Stimulated activated CD4-positive, alpha-beta T cell treated with anti-CD3 and anti-CD28 coated beads, Interleukin-2, amount 100 ng/mL, for 48 hours (primary cell): ENCODE results near the gene MBNL1.

Source experiments
- DNase-seq, 2 donors: peaks; one replicate each; pipeline ENCODE4 v3.0.0-alpha.2; 2020

Gene MBNL1, protein sequence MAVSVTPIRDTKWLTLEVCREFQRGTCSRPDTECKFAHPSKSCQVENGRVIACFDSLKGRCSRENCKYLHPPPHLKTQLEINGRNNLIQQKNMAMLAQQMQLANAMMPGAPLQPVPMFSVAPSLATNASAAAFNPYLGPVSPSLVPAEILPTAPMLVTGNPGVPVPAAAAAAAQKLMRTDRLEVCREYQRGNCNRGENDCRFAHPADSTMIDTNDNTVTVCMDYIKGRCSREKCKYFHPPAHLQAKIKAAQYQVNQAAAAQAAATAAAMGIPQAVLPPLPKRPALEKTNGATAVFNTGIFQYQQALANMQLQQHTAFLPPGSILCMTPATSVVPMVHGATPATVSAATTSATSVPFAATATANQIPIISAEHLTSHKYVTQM

DNA sequence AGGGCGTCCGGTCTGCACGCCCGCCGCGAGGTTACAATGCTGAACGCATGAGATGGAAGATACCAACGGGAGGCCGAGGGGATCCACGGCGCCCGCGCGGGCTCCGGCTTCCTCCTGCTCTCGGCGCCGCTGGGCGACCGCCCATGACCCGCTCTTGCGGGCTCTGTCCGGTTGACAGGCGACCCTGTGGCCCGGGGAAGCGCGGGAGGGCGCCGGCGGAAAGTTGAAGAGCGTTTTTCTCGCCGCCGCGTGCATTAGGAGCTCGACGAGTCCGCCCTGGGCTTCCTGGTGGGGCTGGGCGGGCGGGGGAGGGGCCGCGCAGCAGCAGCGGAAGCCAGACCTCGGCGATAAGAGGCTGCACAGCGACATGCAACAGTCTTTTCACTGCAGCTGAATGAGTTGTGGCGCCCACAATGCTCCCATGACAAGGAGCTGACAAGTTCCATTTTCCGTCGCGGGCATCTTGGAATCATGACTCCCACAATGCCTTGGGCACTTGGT is at the start of gene MBNL1:
Gene MBNL1 (plus strand): TSS at position 375 of the 501 bp plus-strand sequence. CDS start 31,265 bp downstream, outside the sequence.
- DNase-seq, result peak; percentile 67 to 75

DNA sequence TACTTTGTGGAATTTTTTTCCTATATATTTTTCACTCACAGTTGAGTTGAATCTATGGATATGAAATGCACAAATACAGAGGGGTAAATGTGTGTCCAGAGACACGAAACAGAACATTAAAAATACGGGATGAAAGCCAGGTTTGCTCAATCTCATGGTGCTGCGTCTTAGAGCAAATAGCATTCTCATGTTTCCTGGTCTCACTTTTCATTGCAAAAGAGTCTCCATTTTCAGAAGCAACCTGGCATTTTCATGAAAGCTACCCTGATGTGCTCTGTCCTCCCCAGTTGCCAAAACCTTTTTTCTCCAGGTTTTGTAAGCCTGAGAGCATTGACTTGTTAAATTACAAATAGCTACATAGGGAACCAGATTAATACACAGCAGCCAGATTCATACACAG is 49.5 kb upstream of the MBNL1 start:
- DNase-seq, result no peak

DNA sequence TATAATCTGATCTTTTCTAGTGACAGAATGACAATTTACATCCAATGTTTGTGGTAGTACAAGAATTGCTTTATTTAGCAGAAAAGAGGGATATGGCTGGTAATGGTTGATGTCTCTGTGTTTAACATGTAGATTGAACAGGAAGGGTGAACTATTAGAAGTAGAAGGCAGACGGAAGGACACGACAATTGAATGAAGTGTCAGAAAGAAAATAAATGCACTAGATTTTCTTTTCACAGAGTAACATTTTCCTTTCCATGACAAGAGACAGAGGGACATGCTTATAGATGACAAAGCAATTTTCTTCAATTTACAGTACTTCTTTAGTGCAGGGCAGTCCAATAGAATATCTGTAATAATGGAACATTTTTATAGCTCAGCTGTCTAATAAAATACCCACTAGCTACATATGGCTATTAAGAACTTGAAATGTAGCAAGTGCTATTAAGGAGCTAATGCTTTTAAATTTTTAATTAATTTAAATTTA is 48.9 kb upstream of the MBNL1 start:
- DNase-seq, result no peak

DNA sequence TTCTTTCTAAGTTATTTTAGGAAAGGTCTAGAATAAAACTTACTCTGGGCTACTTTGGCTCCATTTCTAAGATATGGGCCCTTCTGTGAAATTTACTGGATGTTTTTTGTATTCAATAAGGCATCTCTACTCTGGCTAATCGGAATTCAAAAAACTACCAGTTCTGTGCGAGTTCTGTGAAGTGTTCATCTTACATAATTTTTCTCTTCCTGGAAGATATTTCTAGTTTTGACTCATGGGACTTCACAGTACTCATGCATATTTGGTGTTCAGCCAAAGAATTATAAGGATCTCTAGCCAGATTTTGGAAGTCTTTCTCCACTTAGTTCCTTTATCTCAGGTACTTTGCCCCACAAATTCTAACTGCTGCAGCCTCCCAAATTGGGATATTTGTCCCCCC is 46.4 kb upstream of the MBNL1 start:
- no peak for DNase-seq

DNA sequence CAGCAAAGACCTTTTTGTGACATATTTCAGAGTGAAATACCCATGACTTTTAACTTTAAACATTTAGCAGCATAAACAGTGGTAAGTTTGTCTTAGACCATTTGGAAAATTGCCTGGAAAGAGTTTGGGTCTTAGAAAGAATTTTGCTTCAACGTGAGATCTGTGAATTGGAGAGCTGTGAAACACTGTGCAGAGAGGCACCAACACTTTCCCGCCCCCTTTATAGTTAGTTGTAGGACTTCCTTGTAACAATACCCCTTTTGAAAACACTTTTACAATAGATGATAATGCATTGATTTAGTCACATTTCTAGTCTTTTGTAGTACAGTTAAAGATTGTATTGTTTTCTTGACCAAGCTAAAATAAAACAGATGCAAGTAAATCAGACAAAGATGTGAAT is 43.5 kb upstream of the MBNL1 start:
- DNase-seq, result no peak

DNA sequence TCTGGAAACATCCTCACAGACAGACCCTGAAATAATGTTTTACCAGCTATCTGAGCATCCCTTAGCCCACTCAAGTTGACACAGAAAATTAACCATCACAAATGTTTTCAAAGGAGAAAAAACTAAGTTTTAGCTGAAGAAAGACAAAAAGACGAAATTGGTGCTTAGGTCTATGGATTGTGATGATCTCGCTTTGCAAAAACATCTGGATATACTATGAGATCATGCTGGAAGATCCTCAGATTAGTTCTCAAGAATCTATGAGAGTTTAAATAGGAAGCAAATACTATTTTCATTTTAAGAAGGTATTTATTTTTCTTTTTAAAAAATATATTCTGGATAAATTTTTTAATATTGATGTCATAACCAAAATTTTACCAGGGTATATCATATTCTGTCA is 42.6 kb upstream of the MBNL1 start:
- no peak for DNase-seq

DNA sequence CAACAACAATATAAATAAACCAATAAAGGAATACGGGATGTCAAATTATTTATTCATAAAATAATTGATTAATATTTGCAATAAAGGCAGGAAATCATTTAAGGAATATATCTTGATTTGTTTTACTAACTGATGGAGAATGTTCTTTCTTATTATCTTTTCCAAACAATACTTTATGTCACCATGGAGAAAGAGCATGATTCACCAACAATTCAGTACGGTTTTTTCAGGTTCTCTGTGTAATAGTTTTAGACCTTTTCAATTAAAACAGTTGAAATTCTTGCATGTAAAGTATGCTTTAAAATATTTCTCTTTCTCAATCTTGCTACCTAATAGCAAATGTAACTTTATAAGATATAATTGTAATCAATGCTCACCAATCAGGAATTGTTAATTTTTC is 41.7 kb upstream of the MBNL1 start:
- DNase-seq, result no peak

DNA sequence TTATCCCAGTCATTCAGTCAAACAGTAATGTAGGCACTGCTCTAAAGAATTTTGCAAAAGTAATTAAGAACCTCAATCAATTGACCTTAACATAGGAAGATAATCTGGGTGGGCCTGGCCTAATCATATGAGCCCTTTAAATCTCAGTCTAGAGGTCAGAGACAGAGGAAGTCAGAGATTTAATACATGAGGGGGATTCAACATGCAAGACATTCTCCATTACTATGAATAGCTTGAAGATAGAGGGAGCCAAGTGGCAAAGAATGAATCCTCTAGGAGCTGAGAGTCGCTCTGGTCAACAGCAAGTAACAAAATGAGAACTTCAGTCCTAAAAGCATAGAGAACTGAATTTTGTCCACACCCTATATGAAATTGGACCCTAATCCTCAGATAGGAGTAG is 39.0 kb upstream of the MBNL1 start:
- DNase-seq, result no peak

DNA sequence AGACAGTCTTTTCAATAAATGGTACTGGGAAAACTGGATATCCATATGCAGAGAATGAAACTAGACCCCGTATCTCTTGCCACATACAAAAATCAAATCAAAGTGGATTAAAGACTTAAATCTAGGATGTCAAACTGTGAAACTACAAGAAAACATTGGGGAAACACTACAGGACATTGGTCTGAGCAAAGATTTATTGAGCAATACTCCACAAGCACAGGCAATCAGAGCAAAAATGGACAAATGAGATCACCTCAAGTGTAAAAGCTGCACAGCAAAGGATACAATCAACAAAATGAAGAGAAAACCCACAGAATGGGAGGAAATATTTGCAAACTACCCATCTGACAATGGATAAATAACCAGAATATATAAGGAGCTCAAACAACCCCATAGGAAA is 38.4 kb upstream of the MBNL1 start:
- DNase-seq, result no peak

DNA sequence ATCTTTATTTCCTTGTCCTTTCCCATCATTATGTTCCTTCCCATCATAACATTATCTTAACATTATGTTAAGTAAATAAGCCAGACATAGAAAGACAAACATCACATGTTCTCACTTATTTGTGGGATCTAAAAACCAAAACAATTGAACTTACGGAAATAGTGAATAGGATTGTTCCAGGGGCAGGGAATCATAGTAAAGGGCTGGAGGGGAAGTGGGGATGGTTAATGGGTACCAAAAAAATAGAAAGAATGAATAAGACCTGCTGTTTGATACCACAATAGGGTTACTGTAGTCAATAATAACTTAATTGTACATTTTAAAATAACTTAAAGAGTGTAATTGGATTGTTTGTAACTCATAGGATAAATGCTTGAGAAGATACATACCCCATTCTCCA is 36.7 kb upstream of the MBNL1 start:
- DNase-seq, result no peak

DNA sequence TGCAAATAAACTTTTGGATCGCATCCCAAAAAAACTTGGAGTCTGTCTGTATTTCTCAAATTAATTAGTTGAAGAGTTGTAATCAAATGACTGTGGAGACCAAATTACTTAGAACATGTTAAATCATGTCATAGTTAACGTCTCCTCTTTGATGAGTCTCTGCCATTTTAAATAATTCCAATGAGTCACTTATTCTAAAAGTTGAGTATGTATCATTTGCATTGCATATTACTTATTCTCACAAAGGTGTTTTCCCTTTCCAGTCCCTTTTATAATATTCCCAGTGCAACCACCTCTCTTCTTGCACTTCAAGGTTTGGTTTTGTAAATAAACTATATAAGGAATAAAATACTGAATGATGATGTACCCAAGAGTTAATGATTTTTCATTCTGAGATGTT is 36.0 kb upstream of the MBNL1 start:
- no peak for DNase-seq

DNA sequence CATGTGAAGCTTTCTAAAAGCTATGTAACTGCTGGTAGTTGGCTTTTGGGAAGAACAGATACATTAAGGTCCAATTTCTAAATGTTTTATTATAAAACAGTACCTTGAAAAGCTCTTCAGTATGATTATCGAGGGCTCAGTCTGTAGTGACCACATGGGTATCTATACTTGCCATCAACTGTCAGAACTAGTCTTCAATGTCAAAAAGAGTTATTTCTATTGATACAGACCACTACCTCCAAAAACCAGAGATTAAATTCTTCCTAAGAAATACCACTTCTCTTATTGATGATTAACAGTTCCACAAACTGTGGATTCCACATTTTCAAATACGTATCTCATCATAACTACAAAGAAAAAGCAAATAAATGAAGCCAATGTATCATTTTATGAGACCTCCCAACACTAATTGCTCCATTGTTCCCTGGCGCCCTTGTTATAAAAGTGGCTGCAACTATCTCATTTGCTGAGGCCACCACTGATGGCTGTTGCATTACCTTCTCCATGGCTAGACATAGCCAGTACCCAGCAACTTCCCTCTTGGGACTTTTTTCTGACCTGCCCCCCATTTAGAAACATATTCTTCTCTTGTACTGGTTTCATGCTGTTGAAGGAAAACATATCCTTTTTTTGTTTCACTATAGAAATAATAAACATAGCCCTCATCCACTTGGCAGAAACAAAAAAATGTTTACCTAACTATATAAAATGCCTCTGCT is 33.9 kb upstream of the MBNL1 start:
- no peak for DNase-seq

DNA sequence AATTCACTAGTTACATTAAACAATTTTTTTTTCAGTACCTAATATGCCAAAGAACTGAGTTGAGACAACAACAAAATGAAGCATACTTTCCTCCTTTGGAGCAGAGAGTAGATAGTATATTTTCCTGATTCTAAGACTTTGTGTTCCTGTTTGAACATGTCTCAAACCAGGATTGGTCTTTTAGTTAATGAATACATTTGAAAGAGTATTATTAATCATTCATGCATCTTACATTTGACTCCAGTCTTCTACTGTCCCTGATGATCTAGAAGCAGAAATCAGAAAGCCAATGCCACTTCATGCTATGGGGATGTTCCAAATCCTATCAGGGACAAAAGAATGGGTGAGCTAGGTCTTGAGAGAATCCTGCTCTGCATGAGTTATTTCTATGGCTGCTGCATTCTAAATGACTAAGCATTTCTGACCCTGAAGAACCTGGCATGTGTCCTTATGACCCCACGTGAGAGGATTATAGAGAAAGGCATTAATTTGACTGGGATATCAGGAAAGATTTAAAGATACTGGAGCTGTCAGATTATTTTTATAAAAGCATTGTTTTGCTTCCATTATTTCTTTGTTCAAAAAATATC is 32.9 kb upstream of the MBNL1 start:
- no peak for DNase-seq

DNA sequence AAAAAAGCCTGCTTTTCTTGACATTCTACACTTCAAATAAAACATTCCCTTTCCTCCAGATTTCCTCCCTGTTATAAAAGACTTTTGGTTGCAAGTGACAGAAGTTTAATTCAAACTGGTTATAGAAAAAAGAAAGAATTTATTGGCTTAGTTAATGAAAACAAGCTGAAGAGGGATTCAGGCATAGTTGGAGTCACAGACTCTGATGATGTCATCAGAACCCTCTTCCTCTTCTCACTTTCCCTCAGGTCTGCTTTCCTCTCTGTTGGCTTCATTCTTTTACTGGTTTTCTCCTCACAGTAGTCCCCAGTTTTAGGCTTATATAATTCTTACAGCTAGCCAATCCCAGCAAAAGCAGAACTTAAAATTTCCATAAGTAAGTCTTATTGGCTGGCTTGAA is 32.0 kb upstream of the MBNL1 start:
- no peak for DNase-seq

DNA sequence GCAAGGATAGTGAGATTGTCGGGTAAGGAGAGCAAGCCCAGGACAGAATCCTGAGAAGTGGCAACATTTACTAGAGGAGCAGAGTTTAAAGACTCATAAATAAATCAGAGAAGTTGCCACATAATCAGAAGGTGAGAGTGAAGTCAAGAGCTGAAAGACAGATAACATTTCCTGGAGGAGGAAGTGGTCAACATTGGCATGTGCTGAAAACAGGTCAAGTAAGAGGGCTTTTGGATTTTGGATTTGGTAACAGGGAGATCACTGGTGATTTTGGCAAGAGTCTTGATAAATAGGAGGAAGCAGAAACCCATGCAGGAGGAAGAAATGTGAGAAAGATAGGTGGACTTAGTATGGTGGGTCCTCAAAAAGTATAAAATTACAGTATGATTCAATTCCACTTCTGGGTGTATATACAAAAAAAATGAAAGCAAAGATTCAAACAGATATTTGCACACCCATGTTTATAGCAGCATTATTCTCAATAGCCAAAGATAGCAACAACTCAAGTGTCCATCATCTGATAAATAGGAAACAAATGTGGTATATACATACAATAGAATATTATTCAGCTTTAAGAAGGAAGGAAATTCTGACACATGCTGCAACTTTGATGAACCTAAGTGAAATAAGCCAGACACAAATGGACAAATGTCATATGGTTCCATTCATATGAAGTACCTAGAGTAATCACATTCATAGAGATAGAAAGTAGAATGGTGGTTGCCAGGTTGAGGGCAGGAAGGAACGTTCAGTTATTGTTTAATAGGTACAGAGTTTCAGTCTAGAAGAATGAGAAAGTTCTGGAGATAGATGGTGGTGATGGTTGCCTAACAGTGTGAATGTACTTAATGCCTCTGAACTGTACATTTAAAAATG is 27.3 kb upstream of the MBNL1 start:
- DNase-seq, result no peak

DNA sequence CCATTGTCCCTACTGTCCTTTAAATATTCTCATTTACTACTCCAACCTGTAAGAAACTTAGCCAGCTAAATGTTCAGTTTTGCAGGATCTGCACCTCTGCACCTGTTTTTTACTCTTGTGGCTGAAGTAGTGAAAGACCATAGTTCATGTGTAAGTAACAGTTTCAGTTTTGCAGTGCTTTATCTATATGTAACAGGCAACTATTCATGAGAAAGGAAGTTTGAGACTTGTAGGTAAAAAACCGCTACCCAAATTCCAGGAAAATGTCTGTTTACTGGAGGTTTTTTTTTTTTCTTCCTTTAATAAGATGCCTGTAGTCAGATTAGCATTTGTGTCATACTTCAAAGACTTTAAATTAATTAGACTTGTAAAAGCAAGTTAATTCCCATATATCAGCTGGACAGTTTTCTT is 25.4 kb upstream of the MBNL1 start:
- DNase-seq, result no peak

DNA sequence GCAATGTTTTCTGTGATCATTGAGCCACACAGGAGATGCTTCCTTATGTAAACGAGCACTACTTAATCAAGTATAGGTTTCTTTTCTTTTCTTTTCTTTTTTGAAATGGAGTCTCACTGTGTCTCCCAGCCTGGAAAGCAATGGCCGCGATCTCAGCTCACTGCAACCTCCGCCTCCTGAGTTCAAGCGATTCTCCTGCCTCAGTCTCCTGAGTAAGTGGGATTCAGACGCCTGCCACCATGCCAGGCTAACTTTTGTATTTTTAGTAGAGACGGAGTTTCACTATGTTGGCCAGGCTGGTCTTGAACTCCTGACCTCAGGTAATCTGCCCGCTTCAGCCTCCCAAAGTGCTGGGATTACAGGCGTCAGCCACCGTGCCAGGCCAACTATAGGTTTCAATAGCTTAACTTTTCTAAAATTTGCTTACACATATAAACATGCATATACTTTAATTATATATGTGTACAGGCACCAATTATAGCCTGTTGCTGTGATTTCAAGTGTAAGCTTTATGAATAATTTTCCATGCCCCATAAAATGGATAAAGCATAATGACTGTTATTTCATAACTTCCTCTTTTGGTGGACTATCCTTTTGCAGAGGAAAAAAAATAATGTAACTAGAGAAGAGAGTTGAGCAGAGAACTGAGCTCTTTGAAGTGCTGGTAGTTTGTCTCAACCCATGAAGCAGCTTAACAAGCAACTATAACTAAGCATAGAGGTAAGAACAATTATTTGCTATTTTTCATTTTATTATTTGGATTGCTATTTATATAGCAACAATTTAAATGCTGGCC is 24.8 kb upstream of the MBNL1 start:
- DNase-seq, result no peak

DNA sequence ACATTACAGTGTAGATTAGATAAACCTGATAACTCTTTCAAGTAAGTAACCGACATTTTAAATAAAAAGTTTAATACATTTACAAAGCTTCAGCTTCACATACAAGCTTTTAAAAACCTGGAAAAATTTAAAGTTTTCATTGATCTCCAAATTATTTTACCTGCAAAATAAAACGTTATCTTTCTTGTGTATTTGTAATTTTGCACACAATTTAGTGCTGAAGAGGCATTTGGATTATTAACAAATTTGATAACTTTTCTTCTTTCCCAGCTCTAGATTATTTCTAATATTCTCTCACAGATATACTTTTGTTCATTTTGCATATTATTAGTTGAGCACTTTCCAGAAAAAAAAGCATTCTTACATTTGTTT is 24.2 kb upstream of the MBNL1 start:
- DNase-seq, result no peak

DNA sequence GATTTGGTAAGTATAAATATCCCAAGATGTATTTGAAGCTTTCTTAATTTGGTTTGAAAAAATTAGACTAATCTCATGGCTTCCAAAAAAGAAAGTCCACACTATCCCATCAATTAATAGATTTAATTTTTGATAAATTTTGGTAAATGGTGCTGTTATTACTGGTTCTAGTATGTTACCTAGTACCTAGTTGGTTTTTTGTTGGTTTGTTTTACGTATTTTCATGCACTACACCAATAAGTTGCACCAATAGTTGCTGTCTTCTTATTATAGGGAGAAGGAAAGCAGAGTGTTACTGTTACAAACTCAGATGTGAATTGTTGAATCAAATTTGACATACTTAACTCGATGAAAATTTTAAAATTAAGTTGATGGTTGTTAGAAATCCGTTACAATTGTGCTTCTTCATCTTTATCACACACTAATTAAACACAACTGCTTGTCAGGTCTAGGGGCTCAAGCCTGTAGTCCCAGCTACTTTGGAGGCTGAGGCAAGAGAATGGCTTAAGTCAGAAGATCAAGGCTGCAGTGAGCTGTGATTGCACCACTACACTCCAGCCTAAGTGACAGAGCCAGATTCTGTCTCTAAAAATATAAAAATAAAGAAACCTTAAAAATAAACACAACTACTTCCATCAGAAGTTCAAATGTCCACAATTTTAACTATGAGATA is 23.1 kb upstream of the MBNL1 start:
- no peak for DNase-seq

DNA sequence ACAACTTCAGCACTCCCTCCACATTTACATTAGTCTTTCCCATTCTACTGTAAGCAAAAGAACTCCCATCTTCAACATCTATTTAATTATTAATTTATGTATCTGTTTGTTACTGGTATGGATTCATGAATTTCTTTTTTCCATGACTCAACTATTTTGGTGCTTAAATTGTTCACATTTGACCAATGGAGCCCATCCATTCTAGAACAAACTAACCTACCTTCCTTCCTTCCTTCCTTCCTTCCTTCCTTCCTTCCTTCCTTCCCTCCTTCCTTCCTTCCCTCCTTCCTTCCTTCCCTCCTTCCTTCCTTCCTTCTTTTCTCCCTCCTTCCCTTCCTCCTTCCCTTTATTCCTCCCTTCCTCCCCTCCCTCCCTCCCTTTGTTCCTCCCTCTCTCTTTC is 16.8 kb upstream of the MBNL1 start:
- DNase-seq, result no peak

DNA sequence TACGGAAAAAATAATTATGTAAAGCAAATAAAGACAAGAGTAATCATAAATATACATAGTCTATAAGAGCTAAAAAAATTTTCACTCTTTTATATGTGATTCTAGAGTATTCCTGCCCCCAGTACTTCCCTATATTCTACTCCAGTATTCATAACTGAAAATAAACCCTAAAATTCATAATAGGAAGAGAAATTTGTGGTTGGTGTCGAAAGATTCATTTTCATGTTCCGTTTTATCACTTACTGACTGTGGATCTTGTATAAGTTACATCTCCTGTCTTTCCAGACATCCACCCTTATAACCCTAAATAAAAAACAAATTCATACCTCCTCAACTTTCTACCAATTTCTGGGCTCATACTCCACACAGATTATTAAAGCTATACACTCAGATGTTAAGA is 16.0 kb upstream of the MBNL1 start:
- DNase-seq, result no peak
